Measurements from ENCODE around the gene DDX19B.
A peak's percentile ranks its signal among the peaks of the same experiment; 100 is the strongest.
"Not testable (repeated sequence)": the region's sequence is repeated elsewhere in the genome, so short reads cannot be mapped to it uniquely, and the experiment has no call there.

The DDX19B gene

GRCh38 chr16:70257391-70257790, 41.6 kb upstream of the DDX19B start:
- no peak for TF ChIP-seq POLR2AphosphoS5 (IDR thresholded peaks at IDR 0.05; ENCODE audit: low read depth, low read length)
- no peak for TF ChIP-seq POLR2A (IDR thresholded peaks at IDR 0.05; ENCODE audit: low read depth, low read length)
- no peak for TF ChIP-seq TAF1 (IDR thresholded peaks at IDR 0.05; ENCODE audit: borderline replicate concordance, low read depth, low read length)
- DNase-seq (ENCODE audit: insufficient read length) (no peak), FAIRE-seq (no peak)

GRCh38 chr16:70258065-70258464, 40.9 kb upstream of the DDX19B start:
- FAIRE-seq, result no peak
- no peak for TF ChIP-seq POLR2AphosphoS5 (IDR thresholded peaks at IDR 0.05; ENCODE audit: low read depth, low read length)
- no peak for DNase-seq (ENCODE audit: insufficient read length)

- TF ChIP-seq TAF1 (IDR thresholded peaks at IDR 0.05; ENCODE audit: borderline replicate concordance, low read depth, low read length) (no peak), POLR2AphosphoS5 (IDR thresholded peaks at IDR 0.05; ENCODE audit: low read depth, low read length) (no peak), POLR2A (IDR thresholded peaks at IDR 0.05; ENCODE audit: low read depth, low read length) (no peak)
- DNase-seq (ENCODE audit: insufficient read length) (no peak), FAIRE-seq (no peak)
Observed at GRCh38 chr16:70258946-70259345, 40.0 kb upstream of the DDX19B start.

- not testable (repeated sequence) for FAIRE-seq; DNase-seq (ENCODE audit: insufficient read length)
Observed at GRCh38 chr16:70259903-70260302, 39.1 kb upstream of the DDX19B start.

- FAIRE-seq, result no peak
- no peak for TF ChIP-seq POLR2A (IDR thresholded peaks at IDR 0.05; ENCODE audit: low read depth, low read length)
- no peak for TF ChIP-seq POLR2AphosphoS5 (IDR thresholded peaks at IDR 0.05; ENCODE audit: low read depth, low read length)
- TF ChIP-seq TAF1 (IDR thresholded peaks at IDR 0.05; ENCODE audit: borderline replicate concordance, low read depth, low read length), result no peak
- DNase-seq (ENCODE audit: insufficient read length), result no peak
Observed at GRCh38 chr16:70267516-70267915, 31.5 kb upstream of the DDX19B start.

GRCh38 chr16:70267922-70268321, 31.1 kb upstream of the DDX19B start:
- DNase-seq (ENCODE audit: insufficient read length); FAIRE-seq: not testable (repeated sequence)

GRCh38 chr16:70269471-70269870, 29.5 kb upstream of the DDX19B start:
- TF ChIP-seq POLR2A (IDR thresholded peaks at IDR 0.05; ENCODE audit: low read depth, low read length) (no peak), TAF1 (IDR thresholded peaks at IDR 0.05; ENCODE audit: borderline replicate concordance, low read depth, low read length) (no peak)
- no peak for FAIRE-seq
- no peak for DNase-seq (ENCODE audit: insufficient read length)

- FAIRE-seq, result no peak
- TF ChIP-seq TAF1 (IDR thresholded peaks at IDR 0.05; ENCODE audit: borderline replicate concordance, low read depth, low read length), result no peak
- DNase-seq (ENCODE audit: insufficient read length), result no peak
Observed at GRCh38 chr16:70270176-70270575, 28.8 kb upstream of the DDX19B start.

- DNase-seq (ENCODE audit: insufficient read length), result no peak
Observed at GRCh38 chr16:70271696-70272095, 27.3 kb upstream of the DDX19B start.

GRCh38 chr16:70276392-70276791, 22.6 kb upstream of the DDX19B start:
- DNase-seq (ENCODE audit: insufficient read length), result no peak
- FAIRE-seq, result no peak
- TF ChIP-seq TAF1 (IDR thresholded peaks at IDR 0.05; ENCODE audit: borderline replicate concordance, low read depth, low read length), result no peak
- no peak for TF ChIP-seq POLR2A (IDR thresholded peaks at IDR 0.05; ENCODE audit: low read depth, low read length)
- no peak for TF ChIP-seq POLR2AphosphoS5 (IDR thresholded peaks at IDR 0.05; ENCODE audit: low read depth, low read length)

More at GRCh38 chr16:70271696-70272095, 27.3 kb upstream of the DDX19B start:
- no peak for TF ChIP-seq POLR2AphosphoS5 (IDR thresholded peaks at IDR 0.05; ENCODE audit: low read depth, low read length)
- FAIRE-seq, result no peak

GRCh38 chr16:70287304-70287971, 11.5 kb upstream of the DDX19B start:
- FAIRE-seq; DNase-seq (ENCODE audit: insufficient read length): not testable (repeated sequence)

- DNase-seq (ENCODE audit: insufficient read length), result peak; percentile 83
- peak; percentile 83 for FAIRE-seq
- TF ChIP-seq POLR2AphosphoS5 (IDR thresholded peaks at IDR 0.05; ENCODE audit: low read depth, low read length), result peak; percentile 86
- TF ChIP-seq TAF1 (IDR thresholded peaks at IDR 0.05; ENCODE audit: borderline replicate concordance, low read depth, low read length), result peak; percentile 80
- TF ChIP-seq POLR2A (IDR thresholded peaks at IDR 0.05; ENCODE audit: low read depth, low read length), result peak; percentile 92
Observed at GRCh38 chr16:70289229-70290094, 9.5 kb upstream of the DDX19B start, which contains the start of gene AARS1. TSS of gene AARS1 (minus strand) at chr16:70289506. CDS start at chr16:70282763, 6,743 bp downstream.

GRCh38 chr16:70290949-70291519, 8.0 kb upstream of the DDX19B start:
- DNase-seq (ENCODE audit: insufficient read length), result no peak
- TF ChIP-seq POLR2A (IDR thresholded peaks at IDR 0.05; ENCODE audit: low read depth, low read length) (no peak), TAF1 (IDR thresholded peaks at IDR 0.05; ENCODE audit: borderline replicate concordance, low read depth, low read length) (no peak), POLR2AphosphoS5 (IDR thresholded peaks at IDR 0.05; ENCODE audit: low read depth, low read length) (no peak)

GRCh38 chr16:70292148-70292547, 6.8 kb upstream of the DDX19B start:
- not testable (repeated sequence) for FAIRE-seq; DNase-seq (ENCODE audit: insufficient read length)

More at GRCh38 chr16:70290949-70291519, 8.0 kb upstream of the DDX19B start:
- no peak for FAIRE-seq
